H1 (cell line): ENCODE results near the gene FGGY. TPM values are rescaled to one million over a fixed set of nuclear protein-coding genes. Genes with fewer than 3 reads are reported as not detected.

ENCODE experiments used
- CTCF ChIA-PET: fragments of 300-600 bp; sonication (Branson Sonifier 250); formaldehyde crosslinking; loops from one replicate; lab custom pipeline; 2021; ENCODE audit not compliant: partially characterized antibody; lab: Charles Lee
- POLR2A ChIA-PET: fragments of 300-600 bp; sonication (Branson Sonifier 250); formaldehyde crosslinking; loops from one replicate; lab custom pipeline; 2021; ENCODE audit warnings: inconsistent platforms; ENCODE audit not compliant: partially characterized antibody; lab: Charles Lee
- DNase-seq, 2 experiments: peaks; one replicate each; pipeline versions ENCODE4 v3.0.0 to v3.0.0-alpha.2; 2010 to 2022; ENCODE audit warnings: low spot score in 2 of 2, low read depth in 1 of 2, mixed read lengths in 1 of 2
- FAIRE-seq: peaks from 2 replicates; lab custom pipeline; 2011; peaks lifted over from hg19 to GRCh38; lab: Jason Lieb, UNC
- H2AFZ ChIP-seq: 2 replicates; pipeline ENCODE4 v1.8.1; 2012; ENCODE audit warnings: low read length, inconsistent platforms
- H2AK5ac ChIP-seq: 2 replicates; pipeline ENCODE4 v1.6.1; 2013; ENCODE audit warnings: low read depth, low read length
- H2BK120ac ChIP-seq: replicated peaks from 2 replicates; pipeline ENCODE3; 2013; ENCODE audit warnings: low read depth, low read length, inconsistent platforms
- H2BK12ac ChIP-seq: 2 replicates; pipeline ENCODE4 v1.6.1; 2013; ENCODE audit warnings: low read depth, low read length
- H2BK15ac ChIP-seq: 2 replicates; pipeline ENCODE4 v1.6.1; 2013; ENCODE audit warnings: low read length
- H2BK20ac ChIP-seq: 2 replicates; pipeline ENCODE4 v1.6.1; 2013; ENCODE audit warnings: low read length
- H2BK5ac ChIP-seq: 2 replicates; pipeline ENCODE4 v1.6.1; 2013; ENCODE audit warnings: low read depth, low read length
- H3K14ac ChIP-seq: 2 replicates; pipeline ENCODE4 v1.6.1; 2013; ENCODE audit warnings: inconsistent platforms; ENCODE audit not compliant: insufficient read length
- H3K18ac ChIP-seq: 2 replicates; pipeline ENCODE4 v1.6.1; 2013; ENCODE audit warnings: low read length; ENCODE audit errors: extremely low read depth
- H3K23ac ChIP-seq: 2 replicates; pipeline ENCODE4 v1.6.1; 2013; ENCODE audit warnings: inconsistent platforms; ENCODE audit not compliant: insufficient read length
- H3K23me2 ChIP-seq: 2 replicates; pipeline ENCODE4 v1.6.1; 2013; ENCODE audit warnings: low read depth, low read length
- H3K27ac ChIP-seq: 2 replicates; pipeline ENCODE4 v1.6.1; 2011; ENCODE audit warnings: low read depth, low read length, inconsistent platforms
- H3K27me3 ChIP-seq, 4 experiments: replicated peaks in 1 of 4; 1 replicate in 1 of 4; 2 replicates in 3 of 4; pipeline versions ENCODE4 v1.6.1 to v1.8.1; 2011 to 2013; ENCODE audit warnings: low read length in 3 of 4, mild to moderate bottlenecking in 3 of 4, inconsistent platforms in 2 of 4, mixed read lengths in 2 of 4, moderate library complexity in 1 of 4; ENCODE audit not compliant: control insufficient read depth in 3 of 4, insufficient read depth in 3 of 4; ENCODE audit errors: extremely low read depth in 1 of 4
- H3K36me3 ChIP-seq, 4 experiments: 2 replicates each; pipeline versions ENCODE4 v1.6.1 to v1.8.1; 2011 to 2013; ENCODE audit warnings: mild to moderate bottlenecking in 4 of 4, low read length in 3 of 4, moderate library complexity in 2 of 4, control low read depth in 1 of 4, inconsistent platforms in 1 of 4; ENCODE audit not compliant: insufficient read depth in 4 of 4, control insufficient read depth in 2 of 4
- H3K4ac ChIP-seq: replicated peaks from 2 replicates; pipeline ENCODE3; 2013; ENCODE audit warnings: low read length, low read depth, mixed read lengths, inconsistent platforms; ENCODE audit not compliant: insufficient read length
- H3K4me1 ChIP-seq, 4 experiments: replicated peaks in 1 of 4; 1 replicate in 1 of 4; 2 replicates in 3 of 4; pipeline versions ENCODE4 v1.6.1 to v1.8.1; 2011 to 2013; ENCODE audit warnings: low read length in 3 of 4, inconsistent platforms in 2 of 4, mixed read lengths in 1 of 4; ENCODE audit not compliant: insufficient read depth in 4 of 4, control insufficient read depth in 3 of 4
- H3K4me2 ChIP-seq, 2 experiments: 2 replicates each; pipeline versions ENCODE4 v1.6.1 to v1.8.1; 2011 to 2013; ENCODE audit warnings: low read depth in 2 of 2, low read length in 2 of 2, control low read depth in 1 of 2, inconsistent platforms in 1 of 2, mild to moderate bottlenecking in 1 of 2; ENCODE audit not compliant: insufficient read depth in 1 of 2
- H3K4me3 ChIP-seq, 4 experiments: fragments of 200-600, 300-600 bp in 1 of 4; sonication (generic), shearing (Covaris generic), sonication (Bioruptor Twin) in 1 of 4; 2 replicates each; pipeline versions ENCODE4 v1.5.1 to v1.8.1; 2011 to 2016; ENCODE audit warnings: low read length in 4 of 4, low read depth in 3 of 4, control low read depth in 2 of 4, inconsistent platforms in 2 of 4, mild to moderate bottlenecking in 2 of 4, mixed read lengths in 1 of 4, moderate library complexity in 1 of 4; ENCODE audit not compliant: insufficient read depth in 2 of 4; ENCODE audit errors: extremely low read depth in 1 of 4
- H3K56ac ChIP-seq: replicated peaks from 2 replicates; pipeline ENCODE3; 2013; ENCODE audit warnings: low read depth, mild to moderate bottlenecking, mixed read lengths, low read length, inconsistent platforms; ENCODE audit not compliant: insufficient read length
- H3K79me1 ChIP-seq: 2 replicates; pipeline ENCODE4 v1.6.1; 2013; ENCODE audit warnings: low read depth, low read length, control low read depth
- H3K79me2 ChIP-seq, 2 experiments: 2 replicates each; pipeline versions ENCODE4 v1.6.1 to v1.8.1; 2012 to 2013; ENCODE audit warnings: low read length in 2 of 2, mild to moderate bottlenecking in 2 of 2, inconsistent platforms in 1 of 2; ENCODE audit not compliant: insufficient read depth in 2 of 2, control insufficient read depth in 1 of 2
- H3K9ac ChIP-seq, 4 experiments: replicated peaks in 1 of 4; 1 replicate in 1 of 4; 2 replicates in 3 of 4; pipeline versions ENCODE4 v1.6.1 to v1.8.1; 2011 to 2013; ENCODE audit warnings: low read depth in 3 of 4, low read length in 3 of 4, control low read depth in 2 of 4, mild to moderate bottlenecking in 2 of 4, moderate library complexity in 2 of 4, inconsistent platforms in 1 of 4; ENCODE audit errors: extremely low read depth in 1 of 4
- H3K9me3 ChIP-seq, 2 experiments: 2 replicates each; pipeline versions ENCODE4 v1.6.1 to v1.8.1; 2012 to 2013; ENCODE audit warnings: mild to moderate bottlenecking in 2 of 2, moderate library complexity in 2 of 2, control low read depth in 1 of 2, inconsistent platforms in 1 of 2, low read depth in 1 of 2, low read length in 1 of 2, mixed read lengths in 1 of 2; ENCODE audit not compliant: insufficient read depth in 2 of 2
- H4K20me1 ChIP-seq, 2 experiments: replicated peaks in 1 of 2; 2 replicates each; pipeline versions ENCODE3 to v1.8.1; 2011 to 2013; ENCODE audit warnings: inconsistent platforms in 2 of 2, low read length in 2 of 2, mild to moderate bottlenecking in 1 of 2; ENCODE audit not compliant: insufficient read depth in 2 of 2, control insufficient read depth in 1 of 2
- H4K5ac ChIP-seq: 2 replicates; pipeline ENCODE4 v1.6.1; 2013; ENCODE audit warnings: low read length, low read depth, mixed read lengths, inconsistent platforms; ENCODE audit not compliant: insufficient read length
- H4K8ac ChIP-seq: 2 replicates; pipeline ENCODE4 v1.8.0; 2013; ENCODE audit warnings: mild to moderate bottlenecking, moderate library complexity, low read length, inconsistent platforms; ENCODE audit not compliant: insufficient read depth; ENCODE audit errors: extremely low read depth
- H4K91ac ChIP-seq: replicated peaks from 2 replicates; pipeline ENCODE3; 2013; ENCODE audit warnings: low read length, mixed read lengths, inconsistent platforms; ENCODE audit not compliant: insufficient read length
- CBX8 ChIP-seq: fragments of 300-800, 300-1000 bp; sonication (generic); IDR thresholded peaks from 2 replicates; pipeline ENCODE4 v1.7.1; 2016; ENCODE audit warnings: low read depth, low read length, borderline replicate concordance
- CHD1 ChIP-seq: IDR thresholded peaks from 2 replicates; pipeline ENCODE4 v1.6.1; 2012; ENCODE audit warnings: low read depth, low read length, improper control_type of control experiment
- CHD2 ChIP-seq: IDR thresholded peaks from 2 replicates; pipeline ENCODE4 v1.6.1; 2012; ENCODE audit warnings: low read length, improper control_type of control experiment
- MAFK ChIP-seq: IDR thresholded peaks from 2 replicates; pipeline ENCODE4 v1.6.1; 2012; ENCODE audit warnings: low read depth, mild to moderate bottlenecking, improper control_type of control experiment, low read length
- RAD21 ChIP-seq, 2 experiments: IDR thresholded peaks in 1 of 2; conservative IDR thresholded peaks in 1 of 2; 2 replicates each; pipeline ENCODE4 v1.6.1; 2011; ENCODE audit warnings: low read depth in 2 of 2, low read length in 2 of 2, improper control_type of control experiment in 1 of 2, inconsistent platforms in 1 of 2, mild to moderate bottlenecking in 1 of 2, moderate library complexity in 1 of 2
- RNF2 ChIP-seq: fragments of 200-900, 300-1000 bp; sonication (generic); IDR thresholded peaks from 2 replicates; pipeline ENCODE4 v1.7.1; 2016; ENCODE audit warnings: borderline replicate concordance, low read depth, mild to moderate bottlenecking, antibody characterized with exemption, low read length; ENCODE audit not compliant: poor library complexity, severe bottlenecking; ENCODE audit errors: missing control alignments
- SP1 ChIP-seq: IDR thresholded peaks from 2 replicates; pipeline ENCODE4 v1.6.1; 2011; ENCODE audit warnings: low read depth, low read length
- SUZ12 ChIP-seq: fragments of 200-600 bp; sonication (generic); IDR thresholded peaks from 2 replicates; pipeline ENCODE4 v1.6.1; 2012; ENCODE audit warnings: mild to moderate bottlenecking, inconsistent platforms, low read length, moderate library complexity, mixed read lengths
- WGBS, 2 experiments: shearing (Covaris generic) in 1 of 2; methylation state at CpG; one replicate each; pipeline versions ENCODE4 v1.1.6 to v1.1.7; 2013 to 2015; ENCODE audit warnings: low lambda C conversion rate in 2 of 2, mixed read lengths in 2 of 2, inconsistent platforms in 1 of 2, low coverage in 1 of 2, missing lambda C conversion rate in 1 of 2; ENCODE audit not compliant: insufficient replicate concordance in 2 of 2, insufficient coverage in 1 of 2, insufficient read length in 1 of 2; ENCODE audit errors: extremely low coverage in 1 of 2, missing lambda C conversion rate in 1 of 2; 5-methylcytosine and 5-hydroxymethylcytosine counted together
- polyA plus RNA-seq, 7 experiments: library from polyadenylated mRNA; depleted of rRNA in 3 of 7; stranded (reverse) in 5 of 7; unstranded in 2 of 7; fragments of >200 nt in 5 of 7; fragments of 200-250 nt in 2 of 7; gene quantifications; 1 replicate in 5 of 7; 2 replicates in 1 of 7; 4 replicates in 1 of 7; pipeline versions ENCODE4 v1.2.1 to v1.2.3, GENCODE V29; 2011 to 2013; ENCODE audit warnings: missing spikeins in 2 of 7, mixed read lengths in 2 of 7
- total RNA-seq: library from RNA; stranded (reverse); fragmentation: NEBNext Ultra II Directional; extraction: Animal tissue kit (Norgen Biotek cat#: 25700); gene quantifications from 2 replicates; pipeline ENCODE4 v1.2.1, GENCODE V29; 2021
- TF ChIP-seq, protein P1 (sequence below), 3 experiments: IDR thresholded peaks; 1 replicate in 2 of 3; 2 replicates in 1 of 3; pipeline versions ENCODE4 v1.5.1 to v1.6.1; 2011; ENCODE audit warnings: low read length in 3 of 3, mild to moderate bottlenecking in 3 of 3, inconsistent platforms in 2 of 3, low read depth in 1 of 3, moderate library complexity in 1 of 3; ENCODE audit not compliant: insufficient read depth in 1 of 3; ENCODE audit errors: control extremely low read depth in 1 of 3
- TF ChIP-seq, protein P2 (sequence below): IDR thresholded peaks from 2 replicates; pipeline ENCODE4 v1.6.1; 2011; ENCODE audit warnings: low read length, improper control_type of control experiment

FGGY gene
- total and polyA plus RNA-seq, 2 of the 8 experiments (the other 6 are each of a cell fraction or from before 2014, with no cell fraction given), result 10.3 to 12.5 TPM

DNA sequence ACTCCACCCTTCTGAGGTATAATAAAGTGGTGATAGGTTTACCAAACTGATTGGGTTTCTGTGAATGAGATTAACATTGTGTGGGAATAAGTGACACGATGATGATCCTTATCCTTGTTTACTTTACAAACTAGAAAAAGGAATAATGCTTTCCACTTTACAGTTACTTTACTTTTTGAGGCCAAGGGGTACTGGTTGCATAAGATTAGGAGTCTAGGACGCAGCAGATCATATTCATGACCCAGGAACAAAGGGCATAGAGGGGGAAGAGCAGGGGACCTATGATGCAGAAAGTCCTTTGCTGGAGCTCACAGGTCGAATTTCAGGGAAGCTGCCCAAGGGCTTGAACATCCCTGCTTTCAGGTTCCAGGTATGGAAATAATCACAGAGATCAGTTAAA lies 20.4 kb downstream of the FGGY start:
- Histone ChIP-seq H3K27ac (no peak overlapping the region), H3K36me3 (no peaks in the 10 kb centered on the region), H2AFZ (no peak overlapping the region), H2BK120ac (no peak overlapping the region), H4K5ac (no peak overlapping the region), H3K4me2 (no peak overlapping the region), H3K4ac (no peak overlapping the region), H3K9me3 (no peaks in the 10 kb centered on the region), H2BK5ac (no peak overlapping the region), H2AK5ac (no peak overlapping the region), H2BK12ac (no peak overlapping the region), H2BK20ac (no peak overlapping the region), H4K20me1 (no peaks in the 10 kb centered on the region), H3K23ac (no peak overlapping the region), H3K23me2 (no peaks in the 10 kb centered on the region; the same call in 1 of the 2 replicates), H3K14ac (no peak overlapping the region), H3K4me1 (peaks cover 0 to 6% (median 2%) of the 10 kb centered on the region in 4 experiments; a peak in 2 of 7 replicates), H3K18ac (no peak overlapping the region), H4K8ac (no peak overlapping the region), H4K91ac (no peak overlapping the region), H3K56ac (no peak overlapping the region), H3K9ac (no peak overlapping the region), H3K4me3 (no peak overlapping the region), H3K79me2 (peaks cover 0 to 3% of the 10 kb centered on the region in 2 experiments; a peak in 1 of 4 replicates), H3K27me3 (peaks cover 0 to 1% (median 0%) of the 10 kb centered on the region in 4 experiments; a peak in 1 of 7 replicates), H2BK15ac (no peak overlapping the region), H3K79me1 (no peaks in the 10 kb centered on the region)
- DNase-seq, result no peak
- WGBS, 2 experiments, result 74% methylated on average over 3 of the region's 3 CpGs; no CpG with 5 or more reads in 1 of the 2 experiments
- CTCF ChIA-PET, result no interaction called here
- POLR2A ChIA-PET, result no interaction called here
- FAIRE-seq, result no peak
- TF ChIP-seq CBX8 (no peak), SUZ12 (no peak), RNF2 (no peak), CHD2 (no peak), RAD21 (IDR thresholded peaks at IDR 0.05 in 1 of 2, conservative IDR thresholded peaks at IDR 0.05 in 1 of 2; ENCODE audit: low read depth in 2 of 2, low read length in 2 of 2) (no peak), SP1 (no peak), CHD1 (no peak), MAFK (no peak)
- TF ChIP-seq, protein P1, sequence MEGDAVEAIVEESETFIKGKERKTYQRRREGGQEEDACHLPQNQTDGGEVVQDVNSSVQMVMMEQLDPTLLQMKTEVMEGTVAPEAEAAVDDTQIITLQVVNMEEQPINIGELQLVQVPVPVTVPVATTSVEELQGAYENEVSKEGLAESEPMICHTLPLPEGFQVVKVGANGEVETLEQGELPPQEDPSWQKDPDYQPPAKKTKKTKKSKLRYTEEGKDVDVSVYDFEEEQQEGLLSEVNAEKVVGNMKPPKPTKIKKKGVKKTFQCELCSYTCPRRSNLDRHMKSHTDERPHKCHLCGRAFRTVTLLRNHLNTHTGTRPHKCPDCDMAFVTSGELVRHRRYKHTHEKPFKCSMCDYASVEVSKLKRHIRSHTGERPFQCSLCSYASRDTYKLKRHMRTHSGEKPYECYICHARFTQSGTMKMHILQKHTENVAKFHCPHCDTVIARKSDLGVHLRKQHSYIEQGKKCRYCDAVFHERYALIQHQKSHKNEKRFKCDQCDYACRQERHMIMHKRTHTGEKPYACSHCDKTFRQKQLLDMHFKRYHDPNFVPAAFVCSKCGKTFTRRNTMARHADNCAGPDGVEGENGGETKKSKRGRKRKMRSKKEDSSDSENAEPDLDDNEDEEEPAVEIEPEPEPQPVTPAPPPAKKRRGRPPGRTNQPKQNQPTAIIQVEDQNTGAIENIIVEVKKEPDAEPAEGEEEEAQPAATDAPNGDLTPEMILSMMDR (IDR thresholded peaks at IDR 0.05; ENCODE audit: control extremely low read depth in 1 of 3, insufficient read depth in 1 of 3, low read depth in 1 of 3, low read length in 3 of 3), result no peak
- TF ChIP-seq, protein P2, sequence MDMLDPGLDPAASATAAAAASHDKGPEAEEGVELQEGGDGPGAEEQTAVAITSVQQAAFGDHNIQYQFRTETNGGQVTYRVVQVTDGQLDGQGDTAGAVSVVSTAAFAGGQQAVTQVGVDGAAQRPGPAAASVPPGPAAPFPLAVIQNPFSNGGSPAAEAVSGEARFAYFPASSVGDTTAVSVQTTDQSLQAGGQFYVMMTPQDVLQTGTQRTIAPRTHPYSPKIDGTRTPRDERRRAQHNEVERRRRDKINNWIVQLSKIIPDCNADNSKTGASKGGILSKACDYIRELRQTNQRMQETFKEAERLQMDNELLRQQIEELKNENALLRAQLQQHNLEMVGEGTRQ, result no peak
